Pancreas (tissue), 10 donors: ENCODE data around the gene HS3ST3A1. TPM values are rescaled to one million over a fixed set of nuclear protein-coding genes. Genes with fewer than 3 reads are reported as not detected.

ENCODE experiments used
- ATAC-seq, 4 donors: fragments of 200-7000 bp; cut with Tn5 transposase; one replicate each; pipeline versions ENCODE4 v1.8.0 to v1.9.1; 2020; ENCODE audit warnings: mild to moderate bottlenecking in 4 of 4, moderate library complexity in 4 of 4
- DNase-seq, 6 donors: peaks; one replicate each; pipeline ENCODE4 v3.0.0-alpha.2; 2020
- FAIRE-seq: peaks from 2 replicates; lab custom pipeline; 2012; peaks lifted over from hg19 to GRCh38; lab: Jason Lieb, UNC
- H3K27ac ChIP-seq, 4 donors: fragments of 200-600 bp; sonication (generic); 1 replicate in 3 of 4; 2 replicates in 1 of 4; pipeline versions ENCODE4 v1.5.0 to v1.8.0; 2020
- H3K27me3 ChIP-seq, 4 donors: fragments of 200-600 bp; one replicate each; pipeline ENCODE4 v1.8.0; 2021
- H3K36me3 ChIP-seq, 3 donors: fragments of 200-600 bp; sonication (generic) in 1 of 3; one replicate each; pipeline versions ENCODE4 v1.5.0 to v1.8.0; 2020 to 2021
- H3K4me1 ChIP-seq, 3 donors: fragments of 200-600 bp; one replicate each; pipeline ENCODE4 v1.8.0; 2021
- H3K4me3 ChIP-seq, 4 donors: fragments of 200-600 bp; sonication (generic) in 2 of 4; one replicate each; pipeline versions ENCODE4 v1.5.0 to v1.8.0; 2020 to 2021
- H3K9me3 ChIP-seq, 4 donors: fragments of 200-600 bp; one replicate each; pipeline ENCODE4 v1.8.0; 2021
- WGBS, 2 donors: extraction: QIAGEN DNeasy Blood & Tissue Kit; methylation state at CpG; one replicate each; pipeline ENCODE4 v1.1.7; 2013; 5-methylcytosine and 5-hydroxymethylcytosine counted together
- intact Hi-C, 3 donors: fragments of 100-400 bp; cut with DNase I; formaldehyde crosslinking; loops; one replicate each; pipeline versions ENCODE4 v1.11.1 to v1.14.2; 2022
- polyA plus RNA-seq, 2 donors: library from polyadenylated mRNA; stranded (reverse); fragments of 200-250 nt; gene quantifications; one replicate each; pipeline ENCODE4 v1.2.3, GENCODE V29; 2013
- total RNA-seq, 6 donors: library from RNA; stranded (reverse); fragmentation: NEBNext Ultra II Directional in 4 of 6; extraction: Animal tissue kit (Norgen Biotek cat#: 25700) in 4 of 6; gene quantifications; one replicate each; pipeline versions ENCODE4 v1.2.1 to v1.2.4, GENCODE V29; 2021 to 2023
- TF ChIP-seq, protein P1 (sequence below), 4 donors: fragments of 200-600 bp; sonication (generic) in 3 of 4; IDR thresholded peaks; one replicate each; pipeline versions ENCODE4 v1.5.0 to v1.8.0; 2021; ENCODE audit warnings: antibody characterized with exemption in 4 of 4
- donor health status: healthy with polysubstance abuse.
- donor health status: DM: no; HTN: no; CAD: no; lungs with moderate emphysema.
- donor health status: DM: no; HTN: no; CAD: no.
- donor health status: control.
- donor health status: control.
- donor health status: Bipolar disorder and iron deficiency.
- donor health status: DM: yes; HTN: yes; CAD: no.
- donor health status: DM: no; HTN: no; CAD: no.
- donor health status: DM: no; HTN: no; CAD: no.
- donor health status: DM: yes; HTN: yes; CAD: no.

Gene HS3ST3A1
- total and polyA plus RNA-seq, 8 donors, result 0.05 to 1.1 (median 0.15) TPM; not detected in 3

GRCh38 chr17:13525876-13526275 is 75.9 kb downstream of the HS3ST3A1 start:
- TF ChIP-seq, protein P1, sequence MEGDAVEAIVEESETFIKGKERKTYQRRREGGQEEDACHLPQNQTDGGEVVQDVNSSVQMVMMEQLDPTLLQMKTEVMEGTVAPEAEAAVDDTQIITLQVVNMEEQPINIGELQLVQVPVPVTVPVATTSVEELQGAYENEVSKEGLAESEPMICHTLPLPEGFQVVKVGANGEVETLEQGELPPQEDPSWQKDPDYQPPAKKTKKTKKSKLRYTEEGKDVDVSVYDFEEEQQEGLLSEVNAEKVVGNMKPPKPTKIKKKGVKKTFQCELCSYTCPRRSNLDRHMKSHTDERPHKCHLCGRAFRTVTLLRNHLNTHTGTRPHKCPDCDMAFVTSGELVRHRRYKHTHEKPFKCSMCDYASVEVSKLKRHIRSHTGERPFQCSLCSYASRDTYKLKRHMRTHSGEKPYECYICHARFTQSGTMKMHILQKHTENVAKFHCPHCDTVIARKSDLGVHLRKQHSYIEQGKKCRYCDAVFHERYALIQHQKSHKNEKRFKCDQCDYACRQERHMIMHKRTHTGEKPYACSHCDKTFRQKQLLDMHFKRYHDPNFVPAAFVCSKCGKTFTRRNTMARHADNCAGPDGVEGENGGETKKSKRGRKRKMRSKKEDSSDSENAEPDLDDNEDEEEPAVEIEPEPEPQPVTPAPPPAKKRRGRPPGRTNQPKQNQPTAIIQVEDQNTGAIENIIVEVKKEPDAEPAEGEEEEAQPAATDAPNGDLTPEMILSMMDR (IDR thresholded peaks at IDR 0.05), result no peak
- intact Hi-C loops, result no loop called here
- Histone ChIP-seq H3K27ac (no peak overlapping the region), H3K9me3 (no peaks in the 10 kb centered on the region), H3K4me1 (no peaks in the 10 kb centered on the region), H3K4me3 (no peak overlapping the region), H3K36me3 (no peaks in the 10 kb centered on the region), H3K27me3 (no peaks in the 10 kb centered on the region)
- ATAC-seq (no peak), DNase-seq (no peak), FAIRE-seq (no peak)
- WGBS, 2 donors, result 69 to 82% methylated on average over 3 of the region's 3 CpGs

GRCh38 chr17:13523164-13523563 is 78.6 kb downstream of the HS3ST3A1 start:
- FAIRE-seq, result no peak
- Histone ChIP-seq H3K36me3 (no peaks in the 10 kb centered on the region), H3K4me1 (no peaks in the 10 kb centered on the region), H3K9me3 (no peaks in the 10 kb centered on the region), H3K27ac (no peak overlapping the region), H3K4me3 (no peak overlapping the region), H3K27me3 (no peaks in the 10 kb centered on the region)
- TF ChIP-seq, protein P1 (IDR thresholded peaks at IDR 0.05), result no peak
- no peak for ATAC-seq
- no peak for DNase-seq
- intact Hi-C loops, result no loop called here
- WGBS, 2 donors, result 70 to 75% methylated on average over 5 of the region's 5 CpGs

GRCh38 chr17:13522749-13523148 is 79.0 kb downstream of the HS3ST3A1 start:
- 63 to 75% methylated on average over 1 of the region's 1 CpG for WGBS, 2 donors
- Histone ChIP-seq H3K4me1 (no peaks in the 10 kb centered on the region), H3K9me3 (no peaks in the 10 kb centered on the region), H3K36me3 (no peaks in the 10 kb centered on the region), H3K27ac (no peak overlapping the region), H3K27me3 (no peaks in the 10 kb centered on the region), H3K4me3 (no peak overlapping the region)
- ATAC-seq (no peak), FAIRE-seq (no peak), DNase-seq (no peak)
- TF ChIP-seq, protein P1 (IDR thresholded peaks at IDR 0.05), result no peak
- intact Hi-C loops, result no loop called here

GRCh38 chr17:13521784-13522183 is 79.9 kb downstream of the HS3ST3A1 start:
- Histone ChIP-seq H3K4me1 (no peaks in the 10 kb centered on the region), H3K27ac (no peak overlapping the region), H3K9me3 (no peaks in the 10 kb centered on the region), H3K4me3 (no peak overlapping the region), H3K27me3 (no peaks in the 10 kb centered on the region), H3K36me3 (no peaks in the 10 kb centered on the region)
- FAIRE-seq (no peak), ATAC-seq (no peak), DNase-seq (no peak)
- intact Hi-C loops, result no loop called here
- TF ChIP-seq, protein P1 (IDR thresholded peaks at IDR 0.05), result no peak
- WGBS, 2 donors, result 51 to 53% methylated on average over 4 of the region's 4 CpGs

- TF ChIP-seq, protein P1 (IDR thresholded peaks at IDR 0.05), result no peak
- Histone ChIP-seq H3K4me3 (no peak overlapping the region), H3K27me3 (no peaks in the 10 kb centered on the region), H3K27ac (no peak overlapping the region), H3K36me3 (no peaks in the 10 kb centered on the region), H3K9me3 (no peaks in the 10 kb centered on the region), H3K4me1 (no peaks in the 10 kb centered on the region)
- DNase-seq (no peak), ATAC-seq (no peak), FAIRE-seq (no peak)
- intact Hi-C loops, result no loop called here
- WGBS, 2 donors, result 51% methylated on average over 6 of the region's 6 CpGs
Observed at GRCh38 chr17:13520899-13521572, 80.7 kb downstream of the HS3ST3A1 start.
